NCI-H2227 (cell line): ENCODE data around the gene CCDC187.
"Not testable (repeated sequence)": the region's sequence is repeated elsewhere in the genome, so short reads cannot be mapped to it uniquely, and the experiment has no call there.

Experiments used
- DNase-seq: peaks from one replicate; lab custom pipeline; 2025; ENCODE audit not compliant: unreplicated experiment; lab: John Stamatoyannopoulos, UW

Gene CCDC187

GRCh38 chr9:136244122-136244968 lies 59.5 kb downstream of the CCDC187 start:
- DNase-seq, result peak; percentile 29

GRCh38 chr9:136243631-136244030 lies 60.3 kb downstream of the CCDC187 start:
- no peak for DNase-seq

- no peak for DNase-seq
These were observed 60.9 kb downstream of the CCDC187 start for GRCh38 chr9:136242918-136243525.

- DNase-seq, result no peak
These were observed 61.6 kb downstream of the CCDC187 start for GRCh38 chr9:136242248-136242647.

- DNase-seq, result no peak
These were observed 62.4 kb downstream of the CCDC187 start for GRCh38 chr9:136241542-136241941.

- no peak for DNase-seq
These were observed 63.0 kb downstream of the CCDC187 start for GRCh38 chr9:136240941-136241340.

- DNase-seq, result no peak
These were observed 63.9 kb downstream of the CCDC187 start for GRCh38 chr9:136239983-136240330.

- no peak for DNase-seq
These were observed 64.5 kb downstream of the CCDC187 start for GRCh38 chr9:136239135-136239982.

GRCh38 chr9:136238342-136238732 lies 65.6 kb downstream of the CCDC187 start:
- DNase-seq, result no peak

GRCh38 chr9:136237486-136238341 lies 66.2 kb downstream of the CCDC187 start:
- DNase-seq, result no peak

GRCh38 chr9:136236471-136237410 lies 67.2 kb downstream of the CCDC187 start:
- DNase-seq, result not testable (repeated sequence)

GRCh38 chr9:136235709-136236455 lies 68.0 kb downstream of the CCDC187 start:
- DNase-seq, result no peak

GRCh38 chr9:136235171-136235570 lies 68.7 kb downstream of the CCDC187 start:
- no peak for DNase-seq

- no peak for DNase-seq
These were observed 69.3 kb downstream of the CCDC187 start for GRCh38 chr9:136234597-136234996.

- no peak for DNase-seq
These were observed 70.0 kb downstream of the CCDC187 start for GRCh38 chr9:136233868-136234267.

GRCh38 chr9:136233411-136233810 lies 70.5 kb downstream of the CCDC187 start:
- DNase-seq, result no peak

GRCh38 chr9:136232969-136233368 lies 70.9 kb downstream of the CCDC187 start:
- no peak for DNase-seq

- no peak for DNase-seq
These were observed 72.2 kb downstream of the CCDC187 start for GRCh38 chr9:136231478-136232297.
